NCI-H524 (cell line): ENCODE results near the gene CD226.
"Not testable (repeated sequence)": the region's sequence is repeated elsewhere in the genome, so short reads cannot be mapped to it uniquely, and the experiment has no call there.

Experiments
- DNase-seq, 2 experiments: peaks; one replicate each; lab custom pipeline; 2025; lab: John Stamatoyannopoulos, UW

CD226 gene

DNA sequence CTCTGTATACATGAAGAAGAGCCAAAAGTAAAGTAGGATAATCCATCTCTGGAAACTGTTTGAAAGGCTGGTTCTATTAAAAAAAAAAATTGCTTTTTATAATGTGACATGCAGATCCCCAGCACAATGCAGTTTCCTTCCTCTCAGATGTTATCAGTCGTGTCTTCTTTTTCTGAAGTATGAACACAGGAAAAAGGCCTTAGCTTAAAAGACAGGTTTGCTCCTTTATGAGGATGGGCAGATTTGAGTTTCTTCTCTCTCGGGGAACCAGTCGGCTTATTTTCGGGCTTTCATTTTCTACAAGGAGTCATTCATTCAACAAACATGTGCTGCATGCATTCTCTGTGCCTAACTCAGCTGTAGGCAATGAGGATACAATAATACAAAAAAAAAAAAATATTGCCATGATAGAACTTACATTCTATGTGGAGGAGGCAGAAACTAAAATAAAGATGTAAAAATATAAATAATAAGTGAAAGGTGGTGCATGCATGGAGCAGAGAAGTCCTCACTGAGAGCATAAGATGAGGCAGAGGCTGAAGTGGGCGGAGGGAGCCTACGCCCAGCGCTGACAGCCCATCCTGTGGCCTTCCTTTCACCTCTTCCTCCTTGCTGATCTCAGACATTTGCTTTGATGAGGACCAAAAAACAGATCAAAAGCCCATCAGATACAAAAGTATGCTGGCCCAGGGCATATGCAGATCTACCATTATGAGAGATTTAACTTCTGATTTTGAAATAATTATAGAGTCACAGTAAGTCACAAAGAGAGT lies at the start of gene CD226:
CD226 (minus strand) TSS at position 513 of the 773 bp plus-strand sequence; CDS start at position 46, 467 bp downstream.
- DNase-seq = no peak

DNA sequence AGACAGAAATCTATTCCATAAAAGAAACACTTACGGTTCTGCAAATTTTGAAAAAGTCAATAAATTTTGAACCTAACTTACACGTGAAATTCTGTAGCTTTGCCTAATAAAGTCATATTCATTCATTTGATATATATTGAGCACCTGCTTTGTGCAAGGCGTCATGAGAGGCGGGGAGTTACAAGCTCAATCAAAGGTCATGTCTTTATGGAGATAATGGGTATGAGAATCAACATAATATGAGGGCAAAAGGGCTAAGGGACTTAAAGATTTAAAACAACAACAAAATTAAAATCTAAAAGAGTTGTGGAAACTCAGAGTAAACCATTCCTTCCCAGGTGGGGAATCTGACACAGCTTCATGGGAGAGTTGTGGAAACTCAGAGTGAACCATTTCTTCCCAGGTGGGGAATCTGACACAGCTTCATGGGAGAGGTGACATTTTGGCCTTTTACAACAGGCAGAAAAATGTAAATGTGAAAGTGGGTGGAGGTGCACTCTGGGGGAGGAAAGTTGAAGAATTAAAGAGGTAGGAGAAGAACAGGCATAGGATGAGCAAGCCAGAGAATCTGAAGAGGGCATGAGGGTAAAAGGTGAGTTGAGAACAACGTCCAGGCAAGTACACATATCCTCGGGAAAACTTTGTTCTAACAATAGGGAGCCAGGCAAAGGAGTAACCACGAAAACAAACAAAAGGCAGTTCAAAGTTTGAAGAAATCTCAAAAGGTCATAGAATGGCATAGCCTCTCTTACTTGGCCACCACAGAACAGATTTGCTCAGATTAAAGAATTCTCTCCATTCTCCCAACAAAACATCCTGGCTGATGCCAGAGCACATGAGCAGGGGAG lies 49.5 kb upstream of the CD226 start:
- no peak for DNase-seq

DNA sequence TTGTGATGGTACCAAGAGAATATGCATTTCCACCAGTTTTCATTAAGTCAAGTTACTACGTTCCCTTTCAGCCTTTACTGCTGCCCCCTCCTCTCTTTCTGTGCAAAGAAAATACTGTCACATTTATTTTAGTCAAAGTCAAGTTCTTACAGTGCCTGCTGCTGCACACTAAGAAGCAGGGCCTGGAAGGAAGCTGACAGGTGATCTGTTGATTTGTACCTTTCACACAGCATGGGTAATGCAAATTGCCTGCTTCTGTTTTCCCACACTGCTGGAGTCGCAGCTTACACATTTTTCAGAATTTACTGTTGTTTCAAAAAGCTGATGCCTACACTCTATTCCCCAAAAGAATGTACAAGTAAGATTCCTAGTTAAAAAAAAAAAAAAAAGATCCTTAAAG lies 48.7 kb upstream of the CD226 start:
- no peak for DNase-seq

DNA sequence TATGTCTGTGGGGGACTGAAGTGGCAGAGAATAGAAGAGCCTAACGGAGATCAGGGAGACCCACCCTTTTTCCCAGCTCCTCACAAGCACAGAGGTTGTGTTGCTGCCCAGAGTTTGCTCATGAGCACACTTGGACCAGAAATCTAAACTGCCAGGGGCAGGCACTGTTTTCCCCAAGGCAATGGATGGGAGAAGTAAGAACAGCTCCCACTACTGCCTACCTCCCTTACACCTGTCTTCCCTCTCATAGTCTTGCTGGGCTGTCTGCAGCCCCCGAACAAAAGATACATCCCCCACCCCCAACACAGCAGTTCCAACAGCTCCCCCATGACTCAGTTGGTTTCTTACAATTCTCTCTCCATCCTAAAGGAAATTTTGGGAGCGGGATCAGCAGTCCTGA lies 48.1 kb upstream of the CD226 start:
- DNase-seq = no peak

DNA sequence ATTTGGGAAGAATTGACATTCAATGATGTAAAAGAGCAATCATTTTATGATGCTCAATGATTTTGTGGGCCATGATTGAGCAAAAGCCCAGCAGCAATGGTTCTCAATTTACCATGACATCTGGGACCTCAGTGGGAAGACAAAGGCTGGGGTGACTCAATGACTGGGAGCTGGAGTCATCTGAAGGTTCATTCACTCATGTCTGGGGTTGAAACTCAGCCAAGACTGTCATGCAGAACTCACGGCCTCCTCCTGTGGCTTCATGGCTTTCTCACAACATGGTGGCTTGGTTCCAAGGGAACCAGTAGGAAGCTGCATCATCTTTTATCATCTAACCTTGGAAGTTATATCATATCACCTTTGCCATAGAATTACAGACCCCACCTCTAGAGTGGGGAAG lies 45.1 kb upstream of the CD226 start:
- no peak for DNase-seq

DNA sequence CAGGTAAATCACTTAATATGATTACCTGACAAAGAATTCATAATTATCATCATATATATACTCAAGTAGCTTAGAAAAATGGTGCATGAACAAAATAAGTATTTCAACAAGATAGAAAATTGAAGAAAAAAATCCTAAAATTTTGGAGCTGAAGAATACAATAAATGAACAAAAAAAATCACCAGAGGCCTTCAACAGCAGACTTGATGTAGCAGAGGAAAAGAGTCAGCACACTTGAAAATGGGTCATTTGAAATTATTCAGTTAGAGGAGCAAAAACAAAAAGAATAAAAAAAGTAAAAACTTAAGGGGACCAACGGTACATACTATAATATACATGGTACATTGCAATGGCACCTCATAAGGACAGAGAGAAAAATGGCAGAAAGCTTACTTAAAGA lies 40.2 kb upstream of the CD226 start:
- no peak for DNase-seq

DNA sequence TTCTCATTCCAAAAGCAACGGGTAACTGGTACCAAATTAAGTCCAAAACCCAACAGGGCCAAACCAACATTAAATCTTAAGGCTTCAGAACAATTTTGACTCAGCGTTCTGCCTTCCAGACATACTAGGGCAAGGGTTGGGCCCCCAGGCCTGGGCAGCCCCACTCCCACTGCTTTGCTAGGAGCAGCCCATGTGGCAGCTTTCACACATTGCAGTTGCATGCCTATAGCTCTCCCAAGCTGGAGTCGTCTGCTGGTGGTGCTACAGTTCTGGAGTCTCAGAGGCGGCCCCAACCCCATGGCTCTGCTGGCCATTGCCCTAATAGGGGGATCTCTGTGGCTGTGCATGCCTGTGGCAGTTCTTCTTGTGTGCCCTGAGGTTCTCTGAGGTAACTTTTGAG lies 37.6 kb upstream of the CD226 start:
- no peak for DNase-seq

DNA sequence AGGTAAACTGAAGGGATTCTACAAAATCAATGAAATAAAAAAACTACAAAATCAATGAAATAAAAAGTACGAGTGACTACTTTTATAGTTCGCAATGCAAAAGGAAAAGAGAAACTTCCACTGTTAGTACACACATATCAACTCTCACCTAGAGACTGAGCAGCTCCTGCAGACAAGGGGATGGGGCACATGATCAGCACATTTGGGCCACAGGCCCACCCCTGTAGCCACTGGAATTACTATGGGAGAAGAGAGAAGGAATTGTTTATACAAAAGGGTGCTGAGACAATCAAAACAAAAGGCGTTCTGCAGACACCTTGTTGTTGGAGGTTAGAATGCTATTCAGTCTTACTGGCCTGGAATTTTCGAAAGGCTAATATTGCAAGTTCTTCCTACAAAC lies 34.7 kb upstream of the CD226 start:
- no peak for DNase-seq

DNA sequence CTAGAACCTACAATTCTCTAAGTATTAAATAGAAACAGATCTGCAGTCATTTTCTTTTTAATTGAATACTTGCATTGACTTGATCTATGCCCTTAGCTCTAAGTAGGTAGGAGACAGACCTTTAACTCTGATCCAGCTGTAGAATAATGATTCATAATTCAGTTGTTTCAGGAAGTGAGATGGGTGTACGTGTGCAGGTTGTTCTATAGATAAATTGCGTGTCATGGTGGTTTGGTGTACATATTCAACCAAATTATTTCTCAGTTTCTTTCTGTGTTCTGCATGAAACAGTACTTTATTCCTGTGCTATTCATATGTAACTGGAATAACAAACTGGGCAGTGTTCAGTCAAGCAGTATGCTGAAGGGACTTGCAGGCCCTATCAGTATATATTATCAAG lies 34.3 kb upstream of the CD226 start:
- no peak for DNase-seq

DNA sequence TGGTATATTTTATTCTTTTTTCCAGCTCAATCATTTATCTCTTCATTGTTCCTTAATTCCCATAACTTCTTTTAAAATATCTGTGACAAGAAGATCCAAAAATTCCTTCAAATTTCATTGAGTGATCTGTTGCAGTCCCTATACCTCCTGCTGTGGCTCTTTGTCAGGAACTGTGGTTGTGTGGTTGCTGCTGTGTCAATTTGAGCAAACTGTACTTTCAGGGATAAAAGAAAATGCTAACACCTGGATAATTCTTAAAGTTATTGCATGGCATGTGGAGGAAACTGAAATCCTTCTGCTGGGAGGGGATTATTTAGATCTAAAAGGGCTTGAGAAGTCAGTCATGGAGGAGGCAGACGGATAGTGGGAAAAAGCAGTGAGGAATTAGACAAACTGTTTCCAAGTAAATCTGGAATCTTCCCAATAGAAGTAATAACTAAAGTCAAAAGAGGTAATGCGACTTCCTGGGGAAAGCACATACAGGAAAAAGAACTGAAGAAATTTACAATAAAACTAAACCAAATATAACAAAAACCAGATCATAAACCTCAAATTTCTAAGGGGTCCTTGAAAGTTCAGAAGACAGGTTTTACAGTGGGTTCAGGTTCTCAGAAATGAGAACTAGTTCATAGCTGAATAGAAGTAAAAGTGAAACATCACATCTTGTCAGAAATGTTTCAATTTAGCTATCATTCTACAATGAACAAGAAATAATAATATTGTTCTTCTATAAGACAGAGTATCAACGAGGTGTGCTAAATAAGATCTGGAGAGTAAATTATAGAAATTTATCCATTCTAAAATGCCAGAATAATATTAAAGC lies 33.5 kb upstream of the CD226 start:
- no peak for DNase-seq

DNA sequence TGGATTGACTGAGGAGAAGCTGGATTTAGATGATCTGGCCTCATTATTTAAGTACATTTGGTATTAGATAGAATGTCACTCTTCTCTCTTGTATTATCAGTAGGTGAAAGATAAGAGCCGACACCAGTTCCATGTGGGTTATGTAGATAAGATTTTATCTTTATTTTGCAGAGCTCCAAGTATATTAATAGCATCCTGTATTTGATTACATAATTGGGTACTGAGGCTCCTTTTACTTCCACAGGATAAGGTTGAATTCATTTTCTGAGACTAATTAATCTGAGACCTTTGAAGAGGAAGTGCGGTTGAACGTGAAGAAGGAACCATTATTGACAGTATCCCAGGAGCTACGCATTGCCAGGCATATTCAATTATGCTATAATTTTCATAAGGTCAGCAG lies 32.8 kb upstream of the CD226 start:
- DNase-seq = no peak

DNA sequence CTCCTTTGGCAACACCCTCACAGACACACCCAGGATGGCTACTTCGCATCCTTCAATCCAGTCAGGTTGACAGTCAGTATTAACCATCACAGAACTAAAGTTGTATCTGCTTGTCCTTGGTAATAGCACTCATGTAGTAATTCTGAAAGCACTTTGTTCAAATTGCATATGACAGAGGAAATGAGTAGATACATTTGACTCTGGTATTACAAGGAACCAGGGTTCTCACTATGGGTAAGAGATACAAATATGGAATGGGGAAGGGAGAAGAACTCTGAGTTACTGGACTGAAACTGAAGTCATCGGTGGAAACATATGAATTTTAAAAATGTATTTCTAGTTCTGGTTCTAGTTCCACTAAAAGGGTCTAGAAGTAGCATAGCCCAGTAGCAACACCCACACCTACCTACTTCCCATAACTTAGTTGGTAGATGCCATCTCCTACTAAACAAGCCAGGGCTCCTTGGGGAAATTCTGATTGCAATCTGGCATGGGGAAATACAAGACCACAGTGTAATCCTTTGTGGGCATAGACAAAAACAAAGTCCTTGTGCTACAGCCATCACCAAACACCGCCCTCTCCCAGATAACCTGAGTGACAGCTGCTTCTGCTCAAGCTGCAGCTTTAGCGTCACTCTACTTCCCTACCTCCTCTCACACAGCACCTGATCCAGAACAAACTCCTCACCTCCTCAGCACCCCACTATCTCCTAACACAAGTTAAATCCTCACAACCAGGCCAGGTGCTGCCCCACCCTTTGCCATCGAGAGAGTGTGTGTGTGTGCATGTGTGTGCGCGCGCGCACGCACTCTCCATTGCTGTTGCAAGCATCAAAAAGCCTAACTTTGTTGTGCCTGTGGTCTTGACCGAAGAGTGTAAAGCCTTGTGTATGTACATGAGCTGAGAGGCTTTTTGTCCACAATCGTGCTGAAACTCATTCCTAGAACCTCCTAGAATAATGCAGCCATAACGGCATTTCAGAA lies 31.4 kb upstream of the CD226 start:
- no peak for DNase-seq

DNA sequence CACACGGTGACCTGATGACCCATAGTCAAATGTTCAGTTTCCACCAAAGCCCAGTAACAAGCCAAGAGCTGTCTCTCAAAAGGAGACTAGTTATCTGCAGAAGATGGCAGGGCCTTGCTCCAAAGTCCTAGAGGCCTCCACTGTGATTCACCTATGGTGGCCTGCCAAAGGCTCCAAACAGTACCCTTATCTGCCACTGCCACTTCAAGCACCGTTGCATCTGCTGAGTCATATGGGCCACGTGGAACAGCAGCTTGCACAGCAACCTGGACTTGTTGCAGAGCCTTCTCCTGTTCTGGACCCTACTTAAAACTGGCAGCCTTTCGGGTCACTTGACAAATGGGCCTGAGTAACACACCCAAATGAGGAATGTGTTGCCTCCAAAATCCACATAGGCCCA lies 27.6 kb upstream of the CD226 start:
- DNase-seq = not testable (repeated sequence)

DNA sequence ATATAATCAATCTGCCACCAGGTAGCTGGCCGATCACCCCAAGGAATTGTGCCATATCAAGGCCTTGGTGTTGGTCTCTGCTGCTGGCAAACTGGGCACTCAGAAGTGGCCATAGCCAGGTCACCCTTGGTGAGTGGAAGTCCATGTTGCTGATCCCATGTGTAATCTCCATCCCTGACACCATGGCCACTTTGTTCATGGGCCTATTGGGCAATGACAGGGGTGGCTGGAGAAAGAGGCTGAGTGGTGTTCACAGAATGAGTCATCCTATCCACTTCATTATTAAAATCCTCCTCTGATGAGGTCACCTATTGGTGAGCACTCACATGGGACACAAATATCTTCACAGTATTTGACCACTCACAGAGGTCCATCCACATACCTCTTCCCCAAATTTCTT lies 26.7 kb upstream of the CD226 start:
- DNase-seq = no peak

DNA sequence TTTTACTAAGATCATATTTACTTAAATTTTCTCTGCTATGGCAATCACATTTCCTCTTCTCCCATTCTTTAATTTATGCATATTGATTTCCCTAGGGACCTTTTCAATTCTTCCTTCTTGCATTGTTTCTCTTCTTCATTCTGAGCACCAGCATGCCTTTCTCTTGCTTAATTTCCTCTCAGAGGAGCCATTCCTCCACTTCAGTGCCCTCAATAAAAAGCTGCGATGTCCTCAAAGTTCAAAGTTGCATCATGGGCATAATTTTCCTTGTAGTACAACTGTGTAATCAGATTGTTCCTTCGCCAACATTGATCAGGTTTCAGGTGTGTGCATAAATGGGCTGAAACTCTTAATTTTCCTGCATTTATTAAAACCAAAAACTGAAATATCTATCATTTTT lies 21.8 kb upstream of the CD226 start:
- no peak for DNase-seq

DNA sequence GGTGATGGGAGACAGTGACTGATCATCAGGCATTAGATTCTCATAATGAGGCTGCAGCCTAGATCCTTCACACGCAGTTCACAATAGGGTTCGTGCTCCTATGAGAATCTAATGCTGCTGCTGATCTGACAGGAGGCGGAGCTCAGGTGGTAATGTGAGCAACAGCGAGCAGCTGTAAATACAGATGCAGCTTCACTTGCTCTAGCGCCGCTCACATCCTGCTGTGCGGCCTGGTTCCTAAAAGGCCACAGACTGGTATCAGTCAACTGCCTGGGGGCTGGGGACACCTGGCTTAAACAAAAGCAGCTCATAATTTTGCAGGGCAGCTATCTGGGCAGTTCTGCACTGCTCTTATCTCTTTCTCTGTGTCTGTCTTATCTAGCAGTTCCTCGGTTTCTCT lies 20.4 kb upstream of the CD226 start:
- no peak for DNase-seq

DNA sequence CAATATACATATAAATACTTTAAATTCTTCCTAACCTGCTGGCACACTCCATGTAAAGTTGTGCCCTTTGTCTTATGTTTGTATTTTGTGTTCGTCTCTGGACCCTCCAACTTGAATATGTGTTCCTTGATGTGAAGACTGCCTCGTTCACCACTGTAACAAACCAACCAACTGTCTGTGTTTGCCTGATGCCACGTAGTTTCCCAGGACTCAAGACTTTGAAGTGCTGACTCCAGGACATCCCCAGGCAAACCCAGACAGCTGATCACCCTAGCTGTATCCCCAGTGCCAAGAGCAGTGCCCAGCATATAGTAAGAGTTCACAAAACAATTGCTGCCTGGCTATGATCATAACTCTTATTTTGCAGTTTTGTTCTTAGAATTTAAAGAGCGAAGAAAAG lies 15.5 kb upstream of the CD226 start:
- DNase-seq = no peak

DNA sequence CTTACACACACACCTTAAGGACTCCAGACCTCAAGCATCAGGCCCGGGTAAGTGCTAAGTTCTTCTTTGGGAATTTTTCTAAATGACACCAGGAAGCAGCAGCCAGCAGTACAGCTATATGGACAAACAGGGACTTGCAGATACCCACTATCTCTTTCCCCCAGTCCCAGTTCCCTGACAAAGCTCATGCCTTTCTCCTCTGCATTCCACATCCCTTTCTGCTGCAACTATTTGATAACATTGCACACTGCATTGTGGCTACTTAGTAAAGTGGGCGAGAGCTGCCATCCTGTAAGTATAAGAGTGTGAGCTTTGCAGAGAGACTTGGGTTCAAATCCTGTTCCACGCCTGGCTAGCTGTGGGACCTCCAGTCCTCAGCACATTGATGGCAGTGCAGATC lies 14.0 kb upstream of the CD226 start:
- no peak for DNase-seq

DNA sequence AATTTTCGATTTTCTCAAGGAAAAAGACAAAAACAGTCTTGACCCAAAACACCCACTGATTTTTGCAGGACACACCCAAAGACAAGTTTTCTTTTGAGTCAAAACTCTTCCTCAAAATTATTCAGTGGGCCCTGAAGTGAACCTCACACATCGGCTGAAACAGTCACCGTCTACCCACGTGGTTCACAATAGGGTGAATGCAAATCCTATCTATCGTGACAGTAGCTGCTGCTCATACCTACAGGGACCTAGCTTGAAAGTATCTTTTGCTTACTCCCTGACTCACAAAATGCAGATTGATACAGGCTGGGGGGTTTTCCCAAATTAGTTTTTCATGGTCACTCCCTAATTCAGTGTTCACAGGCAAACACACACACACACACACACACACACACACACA lies 10.7 kb upstream of the CD226 start:
- DNase-seq = no peak

DNA sequence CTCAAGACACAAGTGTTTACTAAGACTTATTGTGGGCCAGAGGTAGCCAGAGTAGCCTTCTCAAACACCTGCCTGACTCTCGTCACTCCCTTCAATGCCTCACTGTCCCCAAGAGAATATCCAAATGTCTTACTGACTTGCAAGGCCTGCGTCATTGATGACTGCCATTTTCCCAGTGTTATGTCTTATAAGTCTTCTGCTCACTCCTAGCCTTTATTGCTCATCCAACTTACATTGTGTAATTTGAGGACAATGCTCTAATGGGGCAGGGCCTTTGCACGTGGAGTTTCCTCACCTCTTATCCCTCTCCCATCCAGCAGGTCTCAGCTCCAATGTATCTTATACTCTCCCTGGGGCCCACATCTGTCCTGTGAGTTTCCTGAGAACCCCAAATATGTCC lies 10.1 kb upstream of the CD226 start:
- DNase-seq = no peak
